LNCAP (cell line): ENCODE results near the gene R3HCC1L.

ENCODE experiments used
- CTCF ChIP-seq: fragments of 450-650 bp; IDR thresholded peaks from 2 replicates; pipeline ENCODE4 v1.5.1; 2017; ENCODE audit warnings: mild to moderate bottlenecking

The R3HCC1L gene

GRCh38 chr10:98235846-98236245 is 101.4 kb downstream of the R3HCC1L start:
- no peak for TF ChIP-seq CTCF

DNA sequence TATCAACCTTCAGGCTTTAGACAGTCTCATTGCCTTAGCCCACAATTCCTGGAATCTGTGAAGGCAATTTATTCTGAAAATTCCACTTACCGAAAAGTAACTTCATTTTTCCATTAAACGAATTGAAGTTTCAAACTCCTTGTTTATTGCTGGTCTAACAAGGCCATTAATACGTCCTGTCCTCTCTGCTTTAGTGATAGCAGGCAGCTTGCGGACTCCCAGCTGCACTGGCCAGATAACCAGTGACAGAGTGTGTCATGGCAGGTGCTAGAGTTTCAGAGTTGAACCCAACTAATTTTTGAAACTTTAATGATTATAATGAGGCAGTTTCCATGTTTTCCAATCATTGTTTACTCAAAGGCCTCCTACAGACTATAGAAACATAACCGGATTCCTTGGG is 102.4 kb downstream of the R3HCC1L start:
- TF ChIP-seq CTCF, result no peak

DNA sequence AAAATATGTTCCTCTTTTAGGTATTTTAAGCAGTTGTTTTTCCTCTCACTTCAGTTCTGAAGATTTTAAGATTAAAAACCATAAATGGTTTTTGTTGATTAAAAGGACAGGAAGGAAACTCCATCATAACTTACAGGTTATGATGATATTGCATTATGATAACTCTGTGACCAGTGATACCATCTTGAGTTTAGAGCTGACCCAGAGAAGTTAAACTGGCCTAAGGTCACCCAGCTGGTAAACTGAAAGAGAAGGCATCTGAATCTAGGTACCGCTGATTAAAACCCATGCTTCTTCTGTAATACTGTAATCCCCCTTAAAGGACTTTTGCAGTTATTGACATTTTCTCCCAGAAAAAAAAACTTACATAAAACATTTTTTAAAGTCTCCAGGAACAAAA is 103.9 kb downstream of the R3HCC1L start:
- TF ChIP-seq CTCF, result no peak

DNA sequence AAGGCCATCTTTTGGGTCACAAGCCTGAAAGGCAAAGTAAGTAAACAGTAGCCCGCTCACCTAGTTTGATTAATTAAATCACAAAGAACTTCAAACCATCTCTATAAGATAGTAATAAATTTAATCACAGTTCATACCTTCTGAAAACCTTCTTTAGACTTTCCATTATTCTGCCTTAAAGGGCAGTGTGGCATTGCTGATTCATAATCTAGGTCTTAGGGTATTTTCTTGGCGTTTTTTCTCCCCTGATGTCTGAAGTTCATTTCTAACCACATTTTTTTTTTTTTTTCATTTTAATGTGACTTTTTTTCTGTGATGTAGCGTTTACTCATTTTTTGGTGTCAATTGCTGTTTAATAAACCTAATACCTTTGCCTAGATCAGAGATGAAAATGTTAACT is 106.1 kb downstream of the R3HCC1L start:
- TF ChIP-seq CTCF, result no peak

GRCh38 chr10:98242823-98243222 is 108.4 kb downstream of the R3HCC1L start:
- TF ChIP-seq CTCF, result peak; percentile 54

DNA sequence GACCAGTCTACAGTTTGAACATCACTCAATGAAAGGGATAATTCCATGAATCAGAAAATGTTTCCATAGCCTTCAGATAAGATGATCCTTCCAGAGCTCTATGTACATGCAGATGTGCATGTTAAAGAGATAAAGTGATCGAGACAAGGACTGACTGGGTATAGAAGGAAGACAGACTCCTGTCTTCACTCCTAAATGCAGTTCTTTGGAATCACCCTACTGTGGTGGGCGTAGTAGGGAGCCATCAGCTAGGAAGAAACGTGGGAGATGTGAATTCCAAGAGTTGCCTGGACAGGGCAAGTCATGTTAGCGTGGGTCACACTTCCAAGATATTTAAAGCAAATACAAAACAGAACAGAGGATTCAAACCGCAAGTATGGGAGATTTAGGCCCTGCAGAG is 109.7 kb downstream of the R3HCC1L start:
- no peak for TF ChIP-seq CTCF

- no peak for TF ChIP-seq CTCF
Observed at GRCh38 chr10:98244586-98244985, 110.1 kb downstream of the R3HCC1L start.
